Bone marrow (tissue), 2 donors: ENCODE data around the gene ITGB3.
"Not testable (repeated sequence)": the region's sequence is repeated elsewhere in the genome, so short reads cannot be mapped to it uniquely, and the experiment has no call there.

Experiments
- DNase-seq, 2 donors: peaks; one replicate each; lab custom pipeline; 2025; lab: John Stamatoyannopoulos, UW

Gene ITGB3

DNA sequence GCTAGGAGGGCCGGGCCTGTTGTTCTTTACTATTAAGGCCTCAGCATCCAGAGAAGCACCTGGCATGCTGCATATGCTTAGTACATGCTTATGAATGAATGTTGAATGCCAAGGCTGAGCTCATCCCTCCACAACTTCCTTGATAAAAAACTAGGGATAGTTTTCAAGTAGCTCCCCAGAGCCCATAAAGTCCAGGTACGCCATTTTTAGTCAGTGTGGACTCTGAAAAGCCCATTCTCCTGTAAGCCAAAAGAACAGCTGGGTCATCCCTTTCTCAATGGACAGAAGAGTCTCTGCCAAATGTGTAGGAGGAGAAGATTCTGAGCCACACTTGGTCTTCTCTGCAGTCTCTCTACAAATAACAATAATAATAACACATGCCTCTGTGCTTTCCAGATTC lies 8.9 kb upstream of the ITGB3 start:
- no peak for DNase-seq

GRCh38 chr17:47246120-47246519 lies 7.5 kb upstream of the ITGB3 start:
- no peak for DNase-seq

DNA sequence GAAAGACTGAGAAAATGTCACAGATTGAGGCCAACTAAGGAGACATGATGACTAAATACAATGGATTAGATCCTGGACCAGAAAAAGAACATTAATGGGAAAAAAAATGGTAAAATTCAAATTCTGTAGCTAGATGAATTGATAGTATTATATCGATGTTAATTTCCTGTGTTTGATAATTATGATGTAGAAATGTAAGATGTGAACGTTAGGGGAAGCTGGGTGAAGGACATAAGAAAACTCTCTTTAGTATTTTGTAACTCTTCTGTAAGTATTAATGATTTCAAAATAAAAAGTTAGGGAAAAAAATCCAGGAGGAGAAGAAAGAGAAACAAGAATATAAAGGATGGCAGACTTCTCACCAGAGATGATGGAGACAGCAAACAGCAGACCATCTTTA lies 2.8 kb upstream of the ITGB3 start:
- no peak for DNase-seq

- no peak for DNase-seq
Observed at GRCh38 chr17:47251421-47251940, 2.1 kb upstream of the ITGB3 start.

DNA sequence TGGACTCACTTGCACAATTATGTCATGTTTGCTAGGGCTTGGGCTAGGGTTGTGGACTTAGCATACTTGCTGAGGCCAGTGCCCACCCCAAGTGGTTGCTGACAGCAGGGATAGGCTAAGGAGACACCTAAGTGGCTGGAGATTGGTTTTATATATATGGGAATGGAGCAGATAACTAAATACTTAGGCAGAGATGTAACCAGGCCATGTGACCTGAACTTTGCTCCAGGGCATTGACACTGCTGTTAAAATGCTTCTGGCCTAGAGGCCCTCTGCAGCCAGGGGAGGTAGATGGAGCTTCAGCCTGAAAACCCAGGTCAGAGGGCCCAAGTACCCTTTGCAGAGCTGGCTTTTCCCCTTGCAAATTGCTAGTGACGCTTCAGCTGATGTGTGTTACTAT lies 1.4 kb upstream of the ITGB3 start:
- DNase-seq = no peak

GRCh38 chr17:47252766-47253512 lies 688 bp upstream of the ITGB3 start:
- no peak for DNase-seq

GRCh38 chr17:47254403-47254943 lies 846 bp downstream of the ITGB3 start:
- no peak for DNase-seq

DNA sequence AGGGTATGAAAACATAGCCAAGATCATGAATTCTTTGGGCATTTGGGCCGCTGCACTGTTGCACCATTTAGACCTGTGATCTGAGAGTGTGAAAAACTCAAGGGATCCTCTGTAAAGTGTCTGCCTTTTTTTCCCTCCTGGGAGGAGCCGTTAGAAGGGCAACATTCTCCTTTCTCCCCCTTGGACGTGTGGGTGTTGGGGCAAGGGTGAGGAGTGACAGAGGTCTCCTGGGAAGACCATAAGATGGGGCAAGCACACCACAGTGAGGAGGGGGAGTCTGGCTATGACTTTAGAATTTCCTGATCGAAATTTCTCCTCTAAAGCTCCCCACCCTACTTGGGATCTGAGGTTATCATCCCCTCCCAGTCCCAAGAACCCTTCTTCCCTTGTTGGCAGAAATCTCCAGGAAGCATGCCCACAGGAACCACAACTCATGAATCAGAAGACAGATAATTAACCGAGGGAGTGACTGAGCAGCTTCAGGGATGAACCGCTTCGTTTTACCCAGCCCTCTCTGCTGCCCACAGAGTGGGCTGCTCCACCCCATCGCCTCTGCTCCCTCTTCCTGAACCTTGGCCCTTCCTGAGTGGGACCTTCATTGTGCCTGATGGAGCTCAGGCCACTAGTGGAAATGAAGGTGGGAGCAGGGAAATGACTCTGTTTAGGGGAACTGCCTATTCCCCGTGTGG lies 4.2 kb downstream of the ITGB3 start:
- no peak for DNase-seq

DNA sequence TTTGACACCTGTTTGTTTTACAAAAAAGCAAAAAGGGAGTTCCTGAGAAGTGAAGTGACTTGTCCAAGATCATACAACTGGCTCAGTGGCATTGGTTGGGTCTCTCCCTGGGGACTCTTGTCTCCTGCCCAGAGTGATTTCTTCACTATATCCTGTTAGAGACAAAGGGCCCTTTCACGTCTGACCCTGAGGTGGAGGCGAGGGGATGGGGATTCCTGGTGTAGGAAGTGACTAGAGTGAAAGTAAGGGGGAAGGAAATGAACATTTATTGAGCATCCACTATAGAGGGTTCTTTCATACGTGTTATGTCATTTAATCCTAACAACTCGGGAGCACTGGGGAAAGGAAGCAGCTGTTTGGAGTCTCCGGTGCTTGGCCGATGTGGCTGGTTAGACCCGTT lies 9.0 kb downstream of the ITGB3 start:
- no peak for DNase-seq

- DNase-seq = no peak
Observed at GRCh38 chr17:47264166-47264565, 10.5 kb downstream of the ITGB3 start.

- no peak for DNase-seq
Observed at GRCh38 chr17:47265983-47266541, 12.4 kb downstream of the ITGB3 start.

DNA sequence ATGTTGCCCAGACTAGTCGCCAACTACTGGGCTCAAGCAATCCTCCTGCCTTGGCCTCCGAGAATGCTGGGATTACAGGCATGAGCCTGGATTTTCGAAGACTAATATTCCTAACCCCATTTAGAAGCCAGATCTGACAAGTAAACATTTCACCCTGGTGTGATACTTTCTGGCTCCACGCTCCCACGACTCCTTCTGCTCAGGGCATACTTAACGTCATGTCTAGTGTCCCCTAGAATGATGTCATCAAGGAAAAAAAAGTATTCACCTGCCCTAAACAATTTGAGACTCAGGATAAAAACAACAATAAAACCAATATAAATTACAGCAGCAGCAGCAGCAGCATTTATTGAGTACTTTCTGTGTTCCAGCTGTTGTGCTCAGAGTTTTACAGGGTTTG lies 13.2 kb downstream of the ITGB3 start:
- DNase-seq = no peak

- DNase-seq = no peak
Observed at GRCh38 chr17:47267354-47267828, 13.8 kb downstream of the ITGB3 start.

DNA sequence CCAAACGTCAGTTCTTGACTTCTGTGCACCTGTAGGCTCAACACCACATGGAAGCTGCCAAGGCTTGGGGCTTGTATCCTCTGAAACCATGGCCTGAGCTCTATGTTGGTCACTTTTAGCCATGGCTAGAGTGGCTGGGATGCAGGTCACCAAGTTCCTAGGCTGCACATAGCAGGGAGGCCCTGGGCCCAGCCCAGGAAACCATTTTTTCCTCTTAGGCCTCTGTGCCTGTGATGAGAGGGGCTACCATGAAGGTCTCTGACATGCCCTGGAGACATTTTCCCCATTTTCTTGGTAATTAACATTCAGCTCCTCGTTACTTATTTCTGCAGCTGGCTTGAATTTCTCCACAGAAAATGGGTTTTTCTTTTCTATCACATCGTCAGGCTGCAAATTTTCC lies 15.3 kb downstream of the ITGB3 start:
- DNase-seq = not testable (repeated sequence)

DNA sequence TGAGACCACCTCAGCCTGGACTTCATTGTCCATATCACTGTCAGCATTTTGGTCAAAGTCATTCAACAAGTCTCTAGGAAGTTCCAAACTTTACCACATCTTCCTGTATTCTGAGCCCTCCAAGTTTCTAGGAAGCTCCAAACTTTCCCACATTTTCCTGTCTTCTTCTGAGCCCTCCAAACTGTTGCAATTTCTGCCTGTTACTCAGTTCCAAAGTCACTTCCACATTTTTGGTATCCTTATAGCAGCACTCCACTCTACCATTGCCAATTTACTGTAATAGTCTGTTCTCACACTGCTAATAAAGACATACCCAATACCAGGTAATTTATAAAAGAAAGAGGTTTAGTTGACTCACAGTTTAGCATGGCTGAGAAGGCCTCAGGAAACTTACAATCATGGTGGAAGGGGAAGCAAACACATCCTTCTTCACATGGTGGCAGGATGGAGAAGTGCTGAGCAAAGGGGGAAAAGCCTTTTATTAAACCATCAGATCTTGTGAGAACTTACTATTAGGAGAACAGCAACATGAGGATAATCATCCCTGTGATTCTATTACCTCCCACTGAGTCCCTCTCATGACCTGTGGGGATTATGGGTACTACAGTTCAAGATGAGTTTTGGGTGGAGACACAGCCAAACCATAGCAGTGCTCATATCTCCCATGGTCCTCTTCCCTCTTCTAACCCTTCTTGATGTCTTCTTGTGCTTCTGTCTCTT lies 16.1 kb downstream of the ITGB3 start:
- not testable (repeated sequence) for DNase-seq

GRCh38 chr17:47270946-47271705 lies 17.5 kb downstream of the ITGB3 start:
- no peak for DNase-seq

GRCh38 chr17:47272491-47272890 lies 18.9 kb downstream of the ITGB3 start:
- no peak for DNase-seq

- no peak for DNase-seq
Observed at GRCh38 chr17:47273245-47273644, 19.6 kb downstream of the ITGB3 start.

DNA sequence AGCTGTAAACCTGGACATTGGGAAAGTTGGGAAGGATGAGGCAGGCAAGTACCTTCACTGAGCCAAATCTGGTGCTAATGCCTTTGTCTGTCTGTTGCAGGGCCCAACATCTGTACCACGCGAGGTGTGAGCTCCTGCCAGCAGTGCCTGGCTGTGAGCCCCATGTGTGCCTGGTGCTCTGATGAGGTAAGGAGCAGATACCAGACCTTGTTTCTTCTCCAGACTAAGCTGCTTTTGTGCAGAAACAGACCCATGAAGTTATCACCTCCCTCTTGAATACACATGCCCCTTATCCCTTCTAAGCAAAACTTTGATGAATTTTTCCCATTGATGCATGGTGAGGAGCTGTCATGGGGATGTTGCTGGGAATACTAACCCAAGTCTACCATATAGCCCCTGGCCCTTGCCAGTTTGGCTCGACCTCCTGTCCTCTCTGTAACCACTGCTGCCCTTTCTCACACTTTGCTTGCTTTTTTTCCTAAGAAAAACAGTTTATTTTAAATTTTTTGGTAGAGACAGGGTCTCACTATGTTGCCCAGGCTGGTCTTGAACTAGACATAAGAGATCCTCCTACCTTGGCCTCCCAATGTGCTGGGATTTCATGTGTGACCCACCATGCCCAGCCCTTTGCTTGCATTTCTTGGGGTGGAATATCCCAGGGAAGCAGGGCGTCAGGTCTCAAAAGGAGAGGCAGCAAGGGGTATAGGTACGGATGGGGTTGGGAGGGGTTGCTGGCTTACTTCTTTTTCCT lies 20.9 kb downstream of the ITGB3 start:
- no peak for DNase-seq

DNA sequence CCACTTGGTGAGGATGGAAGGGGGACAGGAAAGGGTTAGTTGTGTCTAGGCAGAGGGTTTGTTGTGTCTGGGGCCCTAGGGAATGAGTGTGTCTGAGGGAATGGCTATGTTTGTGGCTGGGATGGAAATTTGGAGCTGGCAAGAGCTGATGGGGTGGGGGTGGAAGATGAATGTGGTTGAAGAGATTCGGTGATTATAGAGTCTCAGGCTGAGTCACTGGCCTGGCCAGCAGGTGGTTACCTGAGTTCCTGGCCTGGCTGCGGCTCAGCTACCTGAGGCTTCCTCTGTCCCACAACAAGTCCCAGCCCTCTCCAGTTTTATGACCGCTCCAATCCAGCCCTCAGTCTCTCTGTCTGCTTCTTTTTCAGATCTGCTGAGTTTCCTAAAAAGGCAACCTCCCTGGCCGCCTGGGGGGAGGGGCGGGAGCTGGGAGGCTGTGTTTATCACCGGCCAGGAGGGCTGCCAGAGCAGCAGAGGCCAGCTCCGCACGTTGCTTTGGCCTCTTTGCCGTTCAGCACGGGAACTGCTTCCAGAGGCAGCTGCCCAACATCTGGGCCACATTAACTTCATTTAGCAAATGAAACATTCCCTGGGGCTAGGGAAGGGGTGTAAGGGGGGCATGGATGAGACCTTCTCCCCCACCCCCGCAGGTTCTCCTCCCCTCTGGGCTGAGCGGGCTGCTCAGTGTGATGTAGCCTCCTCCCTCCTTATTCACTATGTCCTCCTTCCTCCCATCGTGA lies 21.8 kb downstream of the ITGB3 start:
- no peak for DNase-seq
